ENCODE measurements around the gene NUMB.

Gene NUMB

DNA sequence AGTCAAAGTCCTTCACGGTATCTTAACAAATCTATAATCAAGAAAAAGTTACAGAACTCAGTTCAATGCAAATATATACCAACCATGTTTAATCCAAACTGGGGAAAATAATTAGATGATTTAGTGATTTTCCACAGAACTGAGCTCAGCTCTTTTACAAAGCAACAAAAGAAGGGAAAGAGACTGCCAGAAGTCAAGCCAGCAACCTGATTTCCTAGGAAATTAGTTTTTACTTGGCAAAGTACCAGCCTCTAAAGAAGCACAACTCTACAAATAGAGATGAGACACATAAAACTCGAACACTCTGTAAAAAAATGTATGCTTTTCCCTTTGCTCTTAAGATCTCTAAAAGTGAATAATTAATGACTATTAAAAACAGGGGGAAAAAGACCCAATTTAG, 19.4 kb downstream of the NUMB start:
- no peaks in the 10 kb centered on the region for H3K27me3 ChIP-seq (ENCODE audit: insufficient read depth, low read depth)
- no peak overlapping the region for H3K9ac ChIP-seq
- H4K20me1 ChIP-seq (ENCODE audit: insufficient read depth) = no peaks in the 10 kb centered on the region
- H3K79me2 ChIP-seq (ENCODE audit: insufficient read depth, low read depth) = no peaks in the 10 kb centered on the region
- no peak for TF ChIP-seq CTCF (conservative IDR thresholded peaks at IDR 0.05; ENCODE audit: low read depth, low read length)
- no peak overlapping the region for H3K4me2 ChIP-seq
- H3K36me3 ChIP-seq (ENCODE audit: insufficient read depth) = no peaks in the 10 kb centered on the region
- H3K4me3 ChIP-seq (IDR thresholded peaks at IDR 0.05; ENCODE audit: insufficient read depth, low read depth, low read length) = no peak overlapping the region
- H3K4me1 ChIP-seq (ENCODE audit: low read depth, poor library complexity, severe bottlenecking) = no peaks in the 10 kb centered on the region
- H2AFZ ChIP-seq (ENCODE audit: low read depth) = no peak overlapping the region
- no peak overlapping the region for H3K27ac ChIP-seq

GRCh38 chr14:73437206-73437605, 21.1 kb downstream of the NUMB start:
- Histone ChIP-seq H3K4me2 (no peak overlapping the region), H3K79me2 (ENCODE audit: insufficient read depth, low read depth) (no peaks in the 10 kb centered on the region), H3K9ac (no peak overlapping the region)

DNA sequence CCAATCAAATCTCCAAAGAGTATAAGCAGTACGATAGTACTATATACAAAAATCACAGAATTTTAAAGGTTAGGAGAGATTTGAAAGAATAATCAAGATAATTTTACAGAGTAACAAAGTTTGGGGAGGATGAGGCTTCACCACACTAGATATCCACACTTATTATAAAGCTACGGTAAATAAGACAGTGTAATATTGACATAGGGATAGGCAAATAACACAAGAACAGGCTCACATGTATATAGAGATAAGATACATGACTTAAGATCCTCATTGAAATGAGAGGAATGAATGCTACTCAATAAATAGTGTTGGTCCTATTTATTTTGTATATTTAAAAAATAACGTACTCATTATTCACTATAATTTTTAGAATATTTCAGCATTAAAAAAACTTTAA, 26.2 kb downstream of the NUMB start:
- Histone ChIP-seq H4K20me1 (ENCODE audit: insufficient read depth) (no peaks in the 10 kb centered on the region), H3K27ac (no peak overlapping the region), H3K79me2 (ENCODE audit: insufficient read depth, low read depth) (no peaks in the 10 kb centered on the region), H3K27me3 (ENCODE audit: insufficient read depth, low read depth) (no peaks in the 10 kb centered on the region), H3K9ac (no peak overlapping the region), H3K36me3 (ENCODE audit: insufficient read depth) (no peaks in the 10 kb centered on the region), H2AFZ (ENCODE audit: low read depth) (no peak overlapping the region), H3K4me3 (IDR thresholded peaks at IDR 0.05; ENCODE audit: insufficient read depth, low read depth, low read length) (no peak overlapping the region), H3K4me1 (ENCODE audit: low read depth, poor library complexity, severe bottlenecking) (no peaks in the 10 kb centered on the region), H3K4me2 (no peak overlapping the region)
- no peak for TF ChIP-seq CTCF (conservative IDR thresholded peaks at IDR 0.05; ENCODE audit: low read depth, low read length)

More at GRCh38 chr14:73437206-73437605, 21.1 kb downstream of the NUMB start:
- H3K36me3 ChIP-seq (ENCODE audit: insufficient read depth) = no peaks in the 10 kb centered on the region
- TF ChIP-seq CTCF (conservative IDR thresholded peaks at IDR 0.05; ENCODE audit: low read depth, low read length) = no peak
- H3K27ac ChIP-seq = no peak overlapping the region
- H3K4me3 ChIP-seq (IDR thresholded peaks at IDR 0.05; ENCODE audit: insufficient read depth, low read depth, low read length) = no peak overlapping the region
- H3K4me1 ChIP-seq (ENCODE audit: low read depth, poor library complexity, severe bottlenecking) = no peaks in the 10 kb centered on the region
- H4K20me1 ChIP-seq (ENCODE audit: insufficient read depth) = no peaks in the 10 kb centered on the region
- no peak overlapping the region for H2AFZ ChIP-seq (ENCODE audit: low read depth)
- H3K27me3 ChIP-seq (ENCODE audit: insufficient read depth, low read depth) = no peaks in the 10 kb centered on the region

- no peak for TF ChIP-seq CTCF (conservative IDR thresholded peaks at IDR 0.05; ENCODE audit: low read depth, low read length)
- Histone ChIP-seq H3K27ac (no peak overlapping the region), H3K4me3 (IDR thresholded peaks at IDR 0.05; ENCODE audit: insufficient read depth, low read depth, low read length) (no peak overlapping the region), H3K36me3 (ENCODE audit: insufficient read depth) (no peaks in the 10 kb centered on the region), H3K4me2 (no peak overlapping the region), H3K79me2 (ENCODE audit: insufficient read depth, low read depth) (no peaks in the 10 kb centered on the region), H3K27me3 (ENCODE audit: insufficient read depth, low read depth) (no peaks in the 10 kb centered on the region), H4K20me1 (ENCODE audit: insufficient read depth) (no peaks in the 10 kb centered on the region), H3K4me1 (ENCODE audit: low read depth, poor library complexity, severe bottlenecking) (no peaks in the 10 kb centered on the region), H2AFZ (ENCODE audit: low read depth) (no peak overlapping the region), H3K9ac (no peak overlapping the region)
Measured at GRCh38 chr14:73428353-73428824, 30.0 kb downstream of the NUMB start.
